Upper lobe of left lung (tissue), 6 donors: ENCODE measurements around the gene LEKR1. TPM values are rescaled to one million over a fixed set of nuclear protein-coding genes. Genes with fewer than 3 reads are reported as not detected.
A peak's percentile ranks its signal among the peaks of the same experiment; 100 is the strongest.

ENCODE experiments used
- ATAC-seq, 2 donors: fragments of 200-7000 bp; cut with Tn5 transposase; one replicate each; pipeline ENCODE4 v1.9.1; 2022; ENCODE audit warnings: mild to moderate bottlenecking in 2 of 2, moderate library complexity in 2 of 2; ENCODE audit not compliant: low FRiP score in 2 of 2
- DNase-seq, 2 donors: peaks; one replicate each; pipeline ENCODE4 v3.0.0-alpha.2; 2019 to 2020
- H3K27ac ChIP-seq, 4 donors: fragments of 200-600 bp; sonication (generic); one replicate each; pipeline ENCODE4 v1.5.1; 2016 to 2019
- H3K27me3 ChIP-seq, 4 donors: fragments of 200-600 bp; sonication (generic); one replicate each; pipeline ENCODE4 v1.5.1; 2017 to 2019
- H3K36me3 ChIP-seq, 4 donors: fragments of 200-600 bp; sonication (generic); one replicate each; pipeline ENCODE4 v1.5.1; 2016 to 2019
- H3K4me1 ChIP-seq, 4 donors: fragments of 200-600 bp; sonication (generic); one replicate each; pipeline ENCODE4 v1.5.1; 2018 to 2019
- H3K4me3 ChIP-seq, 4 donors: fragments of 200-600 bp; sonication (generic); one replicate each; pipeline ENCODE4 v1.5.1; 2017 to 2019; ENCODE audit warnings: mild to moderate bottlenecking in 2 of 4, moderate library complexity in 1 of 4
- H3K9me3 ChIP-seq, 4 donors: fragments of 200-600 bp; sonication (generic); one replicate each; pipeline ENCODE4 v1.5.1; 2018 to 2019
- CTCF ChIP-seq, 6 experiments: fragments of 450-650 bp in 4 of 6; fragments of 200-600 bp in 2 of 6; sonication (generic) in 2 of 6; IDR thresholded peaks; one replicate each; pipeline ENCODE4 v1.5.1; 2016 to 2019; ENCODE audit warnings: antibody characterized with exemption in 6 of 6
- EP300 ChIP-seq, 4 donors: sonication (generic); formaldehyde crosslinking; IDR thresholded peaks; one replicate each; pipeline ENCODE4 v1.5.1; 2017; ENCODE audit warnings: antibody characterized with exemption in 4 of 4, control low read depth in 2 of 4
- POLR2A ChIP-seq, 4 donors: fragments of 450-650 bp; IDR thresholded peaks; one replicate each; pipeline ENCODE4 v1.5.1; 2016 to 2017; ENCODE audit warnings: antibody characterized with exemption in 4 of 4, mild to moderate bottlenecking in 2 of 4
- POLR2AphosphoS5 ChIP-seq, 2 donors: sonication (generic); formaldehyde crosslinking; IDR thresholded peaks; one replicate each; pipeline ENCODE4 v1.5.1; 2017; ENCODE audit warnings: antibody characterized with exemption in 2 of 2
- WGBS, 2 donors: methylation state at CpG; one replicate each; pipeline ENCODE4 v1.1.5; 2017 to 2018; 5-methylcytosine and 5-hydroxymethylcytosine counted together
- total RNA-seq, 6 donors: library from RNA; depleted of rRNA in 4 of 6; stranded (reverse); fragments of >200 nt in 4 of 6; gene quantifications; one replicate each; pipeline versions ENCODE4 v1.1.0 to v1.2.1, GENCODE V29; 2016 to 2021
- donor health status: DM: no; HTN: no; CAD: no; lungs with moderate emphysema.
- donor health status: DM: no; HTN: yes; CAD: no; lungs with severe emphysema.

LEKR1 gene
- total RNA-seq, 6 donors from 2014 or later, result 1.0 to 9.1 (median 2.2) TPM

GRCh38 chr3:156782921-156783320, 43.2 kb upstream of the LEKR1 start:
- DNase-seq (no peak), ATAC-seq (no peak)
- TF ChIP-seq CTCF (IDR thresholded peaks at IDR 0.05) (no peak), POLR2AphosphoS5 (IDR thresholded peaks at IDR 0.05) (no peak), POLR2A (IDR thresholded peaks at IDR 0.05) (no peak), EP300 (IDR thresholded peaks at IDR 0.05) (no peak)

GRCh38 chr3:156787001-156787400, 39.2 kb upstream of the LEKR1 start:
- Histone ChIP-seq H3K4me1 (no peaks in the 10 kb centered on the region), H3K4me3 (no peak overlapping the region), H3K27ac (no peak overlapping the region), H3K27me3 (no peaks in the 10 kb centered on the region), H3K9me3 (no peaks in the 10 kb centered on the region), H3K36me3 (no peaks in the 10 kb centered on the region)
- TF ChIP-seq EP300 (IDR thresholded peaks at IDR 0.05) (no peak), POLR2A (IDR thresholded peaks at IDR 0.05) (no peak), CTCF (IDR thresholded peaks at IDR 0.05) (no peak), POLR2AphosphoS5 (IDR thresholded peaks at IDR 0.05) (no peak)
- no peak for ATAC-seq
- no peak for DNase-seq

More at GRCh38 chr3:156782921-156783320, 43.2 kb upstream of the LEKR1 start:
- no peak overlapping the region for H3K27ac ChIP-seq
- no peaks in the 10 kb centered on the region for H3K4me1 ChIP-seq
- H3K4me3 ChIP-seq, result no peak overlapping the region
- H3K27me3 ChIP-seq, result no peaks in the 10 kb centered on the region
- H3K9me3 ChIP-seq, result no peaks in the 10 kb centered on the region
- H3K36me3 ChIP-seq, result no peaks in the 10 kb centered on the region

- peak in 1 of 2 donors; percentile 87 for ATAC-seq
- no peak for DNase-seq
- Histone ChIP-seq H3K4me1 (no peaks in the 10 kb centered on the region), H3K4me3 (no peak overlapping the region), H3K27ac (no peak overlapping the region), H3K36me3 (no peaks in the 10 kb centered on the region), H3K9me3 (no peaks in the 10 kb centered on the region), H3K27me3 (no peaks in the 10 kb centered on the region)
- TF ChIP-seq POLR2A (IDR thresholded peaks at IDR 0.05), result no peak
- WGBS, 2 donors, result 79 to 95% methylated on average over 1 of the region's 1 CpG
Observed at GRCh38 chr3:156787926-156788663, 38.1 kb upstream of the LEKR1 start.

GRCh38 chr3:156788846-156789245, 37.3 kb upstream of the LEKR1 start:
- Histone ChIP-seq H3K27ac (no peak overlapping the region), H3K9me3 (no peaks in the 10 kb centered on the region), H3K4me1 (no peaks in the 10 kb centered on the region), H3K4me3 (no peak overlapping the region), H3K27me3 (no peaks in the 10 kb centered on the region), H3K36me3 (no peaks in the 10 kb centered on the region)
- no peak for DNase-seq
- ATAC-seq, result no peak
- 84 to 87% methylated on average over 3 of the region's 3 CpGs for WGBS, 2 donors
- TF ChIP-seq POLR2AphosphoS5 (IDR thresholded peaks at IDR 0.05) (no peak), POLR2A (IDR thresholded peaks at IDR 0.05) (no peak), EP300 (IDR thresholded peaks at IDR 0.05) (no peak), CTCF (IDR thresholded peaks at IDR 0.05) (no peak)

GRCh38 chr3:156790156-156790555, 36.0 kb upstream of the LEKR1 start:
- DNase-seq (no peak), ATAC-seq (no peak)
- H3K36me3 ChIP-seq, result no peaks in the 10 kb centered on the region
- no peak for TF ChIP-seq POLR2A (IDR thresholded peaks at IDR 0.05)
- TF ChIP-seq EP300 (IDR thresholded peaks at IDR 0.05), result no peak
- TF ChIP-seq CTCF (IDR thresholded peaks at IDR 0.05), result no peak
- TF ChIP-seq POLR2AphosphoS5 (IDR thresholded peaks at IDR 0.05), result no peak
- no peak overlapping the region for H3K4me3 ChIP-seq
- H3K27ac ChIP-seq, result no peak overlapping the region
- H3K9me3 ChIP-seq, result no peaks in the 10 kb centered on the region
- H3K4me1 ChIP-seq, result no peaks in the 10 kb centered on the region
- H3K27me3 ChIP-seq, result no peaks in the 10 kb centered on the region
